SK-N-SH (cell line): Measurements from ENCODE around the gene PPP1R1C. TPM values are rescaled to one million over a fixed set of nuclear protein-coding genes. Genes with fewer than 3 reads are reported as not detected.
A peak's percentile ranks its signal among the peaks of the same experiment; 100 is the strongest.

Experiments
- CTCF ChIA-PET: fragments of 300-600, 350-600 bp; formaldehyde crosslinking; extraction: SDS; loops from one replicate; lab custom pipeline; 2021; lab: Yijun Ruan, JAX
- POLR2A ChIA-PET: fragments of 350-600 bp; sonication (Branson Sonifier 250); formaldehyde crosslinking; extraction: SDS; loops from one replicate; lab custom pipeline; 2020; ENCODE audit warnings: antibody characterized with exemption, inconsistent platforms; lab: Yijun Ruan, JAX
- DNase-seq: peaks from one replicate; pipeline ENCODE4 v3.0.0; 2012
- H2AFZ ChIP-seq: fragments of 200-600 bp; sonication (generic); 2 replicates; pipeline ENCODE4 v1.8.1; 2016; ENCODE audit warnings: antibody characterized with exemption, mild to moderate bottlenecking, low read depth
- H3F3A ChIP-seq: fragments of 200-600 bp; sonication (generic); replicated peaks from 2 replicates; pipeline ENCODE3; 2016; ENCODE audit warnings: antibody characterized with exemption, mild to moderate bottlenecking; ENCODE audit not compliant: insufficient read depth
- H3K27ac ChIP-seq, 2 experiments: fragments of 200-500 bp in 1 of 2; fragments of 200-600 bp in 1 of 2; sonication (Bioruptor generic) in 1 of 2; sonication (generic), shearing (Covaris generic) in 1 of 2; 2 replicates each; pipeline versions ENCODE4 v1.5.1 to v1.6.1; 2014 to 2016; ENCODE audit warnings: low read depth in 2 of 2, inconsistent platforms in 1 of 2, low read length in 1 of 2, mild to moderate bottlenecking in 1 of 2, mixed read lengths in 1 of 2
- H3K27me3 ChIP-seq: fragments of 200-600 bp; sonication (generic), shearing (Covaris generic); 2 replicates; pipeline ENCODE4 v1.6.1; 2016; ENCODE audit warnings: mixed run types; ENCODE audit not compliant: insufficient read depth
- H3K36me3 ChIP-seq, 2 experiments: fragments of 200-500 bp in 1 of 2; fragments of 200-600 bp in 1 of 2; sonication (Bioruptor generic) in 1 of 2; sonication (generic) in 1 of 2; replicated peaks in 1 of 2; 2 replicates each; pipeline versions ENCODE3 to v1.5.1; 2014 to 2016; ENCODE audit warnings: low read length in 1 of 2, mild to moderate bottlenecking in 1 of 2; ENCODE audit not compliant: insufficient read depth in 2 of 2, control insufficient read depth in 1 of 2
- H3K4me1 ChIP-seq, 2 experiments: fragments of 200-500 bp in 1 of 2; fragments of 200-600 bp in 1 of 2; sonication (Bioruptor generic) in 1 of 2; sonication (generic), shearing (Covaris generic) in 1 of 2; 2 replicates each; pipeline versions ENCODE4 v1.5.1 to v1.6.1; 2014 to 2016; ENCODE audit warnings: low read depth in 1 of 2, low read length in 1 of 2, mixed run types in 1 of 2; ENCODE audit not compliant: insufficient read depth in 2 of 2, control insufficient read depth in 1 of 2
- H3K4me2 ChIP-seq: fragments of 200-600 bp; sonication (generic), shearing (Covaris generic); 2 replicates; pipeline ENCODE4 v1.6.1; 2017; ENCODE audit warnings: mixed run types
- H3K4me3 ChIP-seq, 2 experiments: fragments of 200-500 bp in 1 of 2; fragments of 200-600 bp in 1 of 2; sonication (Bioruptor generic) in 1 of 2; sonication (generic), shearing (Covaris generic) in 1 of 2; 2 replicates each; pipeline versions ENCODE4 v1.5.1 to v1.8.1; 2014 to 2016; ENCODE audit warnings: low read depth in 2 of 2, inconsistent platforms in 1 of 2, low read length in 1 of 2, mild to moderate bottlenecking in 1 of 2, mixed read lengths in 1 of 2, moderate library complexity in 1 of 2
- H3K79me2 ChIP-seq: fragments of 200-600 bp; sonication (generic); 2 replicates; pipeline ENCODE4 v1.8.1; 2017; ENCODE audit warnings: mild to moderate bottlenecking; ENCODE audit not compliant: insufficient read depth
- H3K9ac ChIP-seq: fragments of 200-600 bp; sonication (generic); 2 replicates; pipeline ENCODE4 v1.6.1; 2017; ENCODE audit warnings: mixed run types
- H3K9me2 ChIP-seq: fragments of 200-600 bp; sonication (generic); 2 replicates; pipeline ENCODE4 v1.6.1; 2017; ENCODE audit warnings: mixed run types
- H3K9me3 ChIP-seq: fragments of 200-600 bp; sonication (generic); 2 replicates; pipeline ENCODE4 v1.6.1; 2017; ENCODE audit warnings: mixed run types, mild to moderate bottlenecking, moderate library complexity
- H4K20me1 ChIP-seq: fragments of 200-600 bp; sonication (generic); 2 replicates; pipeline ENCODE4 v1.6.1; 2017; ENCODE audit warnings: mild to moderate bottlenecking, mixed run types; ENCODE audit not compliant: insufficient read depth
- CHD2 ChIP-seq: fragments of 150-350 bp; IDR thresholded peaks from 2 replicates; pipeline ENCODE4 v1.6.1; 2018; ENCODE audit warnings: low read length; ENCODE audit not compliant: partially characterized antibody
- EP300 ChIP-seq, 2 experiments: IDR thresholded peaks; 2 replicates each; pipeline versions ENCODE4 v1.4.0 to v1.6.1; 2012; ENCODE audit warnings: borderline replicate concordance in 1 of 2, low read depth in 1 of 2, low read length in 1 of 2
- FOSL2 ChIP-seq: IDR thresholded peaks from 2 replicates; pipeline ENCODE4 v1.4.0; 2012; ENCODE audit warnings: low read depth, mild to moderate bottlenecking, moderate library complexity, borderline replicate concordance
- JUND ChIP-seq: IDR thresholded peaks from 2 replicates; pipeline ENCODE4 v1.4.0; 2012
- RAD21 ChIP-seq: IDR thresholded peaks from 2 replicates; pipeline ENCODE4 v1.6.1; 2012; ENCODE audit warnings: mild to moderate bottlenecking, low read length
- RXRA ChIP-seq: IDR thresholded peaks from 2 replicates; pipeline ENCODE4 v1.4.0; 2012; ENCODE audit warnings: low read depth, mild to moderate bottlenecking, borderline replicate concordance
- SMC3 ChIP-seq: IDR thresholded peaks from 2 replicates; pipeline ENCODE4 v1.6.1; 2012; ENCODE audit warnings: low read depth, low read length, improper control_type of control experiment
- TAF1 ChIP-seq: IDR thresholded peaks from 2 replicates; pipeline ENCODE4 v1.6.1; 2012; ENCODE audit warnings: low read depth, mild to moderate bottlenecking, low read length, moderate library complexity, borderline replicate concordance
- TCF12 ChIP-seq: IDR thresholded peaks from 2 replicates; pipeline ENCODE4 v1.4.0; 2012
- WGBS: methylation state at CpG from one replicate; pipeline ENCODE4 v1.1.6; 2017; ENCODE audit warnings: low lambda C conversion rate; 5-methylcytosine and 5-hydroxymethylcytosine counted together
- polyA plus RNA-seq, 3 experiments: library from polyadenylated mRNA; depleted of rRNA; stranded (reverse); fragments of >200 nt; gene quantifications; 2 replicates each; pipeline ENCODE4 v1.2.3, GENCODE V29; 2012
- TF ChIP-seq, protein P1 (sequence below): fragments of 200-600 bp; sonication (generic); IDR thresholded peaks from 2 replicates; pipeline ENCODE4 v1.6.1; 2017; ENCODE audit warnings: antibody characterized with exemption, mild to moderate bottlenecking, moderate library complexity
- TF ChIP-seq, protein P2 (sequence below): IDR thresholded peaks from 2 replicates; pipeline ENCODE4 v1.6.1; 2012; ENCODE audit warnings: mild to moderate bottlenecking, low read depth, low read length, moderate library complexity
- TF ChIP-seq, protein P3 (sequence below): fragments of 150-350 bp; IDR thresholded peaks from 2 replicates; pipeline ENCODE4 v1.6.1; 2017; ENCODE audit warnings: antibody characterized with exemption, low read length, low read depth, borderline replicate concordance
- TF ChIP-seq, protein P4 (sequence below): IDR thresholded peaks from 2 replicates; pipeline ENCODE4; 2012

Gene PPP1R1C
- polyA plus RNA-seq, 1 of the 3 experiments (the other 2 are of a cell fraction): 0.41 TPM

DNA sequence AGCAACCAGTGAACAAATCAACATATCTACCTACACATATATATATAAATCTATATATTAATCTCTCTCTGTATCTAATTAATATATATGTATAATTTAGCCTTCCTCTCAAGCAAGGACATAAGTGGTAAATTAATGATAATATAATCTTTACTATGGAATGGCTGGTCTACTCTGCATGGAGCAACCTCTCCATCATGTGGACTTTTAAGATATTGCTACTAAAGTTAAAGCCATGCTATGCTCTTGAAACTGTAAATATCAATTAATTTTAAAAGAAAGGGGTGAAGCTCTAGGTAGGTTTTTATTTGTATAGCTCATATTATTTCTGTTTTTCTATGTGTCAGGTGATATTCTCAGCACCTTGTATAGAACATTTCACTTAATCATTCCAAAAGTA lies 147.0 kb downstream of the PPP1R1C start:
- no peak for DNase-seq
- Histone ChIP-seq H3K4me1 (peaks cover 0 to 25% of the 10 kb centered on the region in 2 experiments; a peak in 3 of 4 replicates), H3K4me2 (peak overlapping the region; percentile 49; the same call in 1 of the 2 replicates), H3K36me3 (no peaks in the 10 kb centered on the region), H3K79me2 (no peaks in the 10 kb centered on the region), H3K9ac (no peak overlapping the region), H3F3A (peaks cover 15% of the 10 kb centered on the region), H3K9me3 (no peaks in the 10 kb centered on the region), H3K9me2 (no peaks in the 10 kb centered on the region), H2AFZ (no peak overlapping the region), H3K27ac (peak overlapping the region in 1 of 2 experiments; percentile 79; a peak in 2 of 4 replicates), H3K4me3 (no peak overlapping the region), H4K20me1 (no peaks in the 10 kb centered on the region), H3K27me3 (no peaks in the 10 kb centered on the region)
- ChIA-PET POLR2A (no interaction called here), CTCF (interaction anchor here (0.6 to 1.1 kb wide), 2 partner anchors 12 to 136 kb away, joined by 3 read pairs; no protein-coding TSS in a partner anchor)
- TF ChIP-seq JUND (no peak), EP300 (IDR thresholded peaks at IDR 0.05; ENCODE audit: borderline replicate concordance in 1 of 2, low read depth in 1 of 2, low read length in 1 of 2) (no peak), SMC3 (peak; percentile 36), RAD21 (peak; percentile 61)
- TF ChIP-seq, protein P1, sequence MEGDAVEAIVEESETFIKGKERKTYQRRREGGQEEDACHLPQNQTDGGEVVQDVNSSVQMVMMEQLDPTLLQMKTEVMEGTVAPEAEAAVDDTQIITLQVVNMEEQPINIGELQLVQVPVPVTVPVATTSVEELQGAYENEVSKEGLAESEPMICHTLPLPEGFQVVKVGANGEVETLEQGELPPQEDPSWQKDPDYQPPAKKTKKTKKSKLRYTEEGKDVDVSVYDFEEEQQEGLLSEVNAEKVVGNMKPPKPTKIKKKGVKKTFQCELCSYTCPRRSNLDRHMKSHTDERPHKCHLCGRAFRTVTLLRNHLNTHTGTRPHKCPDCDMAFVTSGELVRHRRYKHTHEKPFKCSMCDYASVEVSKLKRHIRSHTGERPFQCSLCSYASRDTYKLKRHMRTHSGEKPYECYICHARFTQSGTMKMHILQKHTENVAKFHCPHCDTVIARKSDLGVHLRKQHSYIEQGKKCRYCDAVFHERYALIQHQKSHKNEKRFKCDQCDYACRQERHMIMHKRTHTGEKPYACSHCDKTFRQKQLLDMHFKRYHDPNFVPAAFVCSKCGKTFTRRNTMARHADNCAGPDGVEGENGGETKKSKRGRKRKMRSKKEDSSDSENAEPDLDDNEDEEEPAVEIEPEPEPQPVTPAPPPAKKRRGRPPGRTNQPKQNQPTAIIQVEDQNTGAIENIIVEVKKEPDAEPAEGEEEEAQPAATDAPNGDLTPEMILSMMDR: peak; percentile 68

DNA sequence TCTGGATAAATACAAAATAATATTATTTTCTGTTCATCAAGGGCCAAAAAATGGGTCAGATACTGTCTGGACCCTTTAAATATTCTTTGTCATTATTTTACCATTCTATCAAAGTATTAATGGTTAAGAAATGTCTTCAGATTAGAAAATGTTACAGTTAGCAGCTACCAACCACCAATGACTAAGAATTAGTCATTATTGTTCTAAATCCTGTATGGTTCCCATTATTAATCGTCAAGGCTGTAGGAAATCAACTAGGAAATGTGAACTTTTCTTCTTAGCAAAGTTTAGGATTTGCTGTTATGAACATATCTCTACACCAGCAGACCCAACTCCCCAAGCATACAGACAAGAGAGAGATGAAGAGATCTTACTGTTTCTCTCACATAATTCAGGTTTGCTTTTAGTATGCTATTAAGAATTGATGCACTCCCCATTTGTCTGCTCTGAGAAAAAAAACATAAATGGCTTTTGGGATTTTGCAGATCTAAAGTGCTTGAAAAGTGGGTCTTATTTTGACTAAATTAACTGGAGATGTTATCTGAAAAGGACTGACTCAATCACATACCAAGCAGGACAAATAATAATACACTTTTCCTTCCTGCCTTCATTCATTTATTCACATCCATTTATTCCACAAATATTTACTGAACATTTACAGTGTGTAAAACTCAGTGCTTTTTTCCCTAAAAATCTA lies 147.7 kb downstream of the PPP1R1C start:
- Histone ChIP-seq H3K27me3 (no peaks in the 10 kb centered on the region), H3K9me2 (no peaks in the 10 kb centered on the region), H3F3A (peaks cover 15% of the 10 kb centered on the region)
- DNase-seq: no peak
- TF ChIP-seq, protein P2, sequence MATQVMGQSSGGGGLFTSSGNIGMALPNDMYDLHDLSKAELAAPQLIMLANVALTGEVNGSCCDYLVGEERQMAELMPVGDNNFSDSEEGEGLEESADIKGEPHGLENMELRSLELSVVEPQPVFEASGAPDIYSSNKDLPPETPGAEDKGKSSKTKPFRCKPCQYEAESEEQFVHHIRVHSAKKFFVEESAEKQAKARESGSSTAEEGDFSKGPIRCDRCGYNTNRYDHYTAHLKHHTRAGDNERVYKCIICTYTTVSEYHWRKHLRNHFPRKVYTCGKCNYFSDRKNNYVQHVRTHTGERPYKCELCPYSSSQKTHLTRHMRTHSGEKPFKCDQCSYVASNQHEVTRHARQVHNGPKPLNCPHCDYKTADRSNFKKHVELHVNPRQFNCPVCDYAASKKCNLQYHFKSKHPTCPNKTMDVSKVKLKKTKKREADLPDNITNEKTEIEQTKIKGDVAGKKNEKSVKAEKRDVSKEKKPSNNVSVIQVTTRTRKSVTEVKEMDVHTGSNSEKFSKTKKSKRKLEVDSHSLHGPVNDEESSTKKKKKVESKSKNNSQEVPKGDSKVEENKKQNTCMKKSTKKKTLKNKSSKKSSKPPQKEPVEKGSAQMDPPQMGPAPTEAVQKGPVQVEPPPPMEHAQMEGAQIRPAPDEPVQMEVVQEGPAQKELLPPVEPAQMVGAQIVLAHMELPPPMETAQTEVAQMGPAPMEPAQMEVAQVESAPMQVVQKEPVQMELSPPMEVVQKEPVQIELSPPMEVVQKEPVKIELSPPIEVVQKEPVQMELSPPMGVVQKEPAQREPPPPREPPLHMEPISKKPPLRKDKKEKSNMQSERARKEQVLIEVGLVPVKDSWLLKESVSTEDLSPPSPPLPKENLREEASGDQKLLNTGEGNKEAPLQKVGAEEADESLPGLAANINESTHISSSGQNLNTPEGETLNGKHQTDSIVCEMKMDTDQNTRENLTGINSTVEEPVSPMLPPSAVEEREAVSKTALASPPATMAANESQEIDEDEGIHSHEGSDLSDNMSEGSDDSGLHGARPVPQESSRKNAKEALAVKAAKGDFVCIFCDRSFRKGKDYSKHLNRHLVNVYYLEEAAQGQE: no peak
- TF ChIP-seq EP300 (IDR thresholded peaks at IDR 0.05; ENCODE audit: borderline replicate concordance in 1 of 2, low read depth in 1 of 2, low read length in 1 of 2) (peak in 1 of 2 experiments; percentile 50; a peak in 1 of 4 replicates), CHD2 (no peak), JUND (peak; percentile 68), SMC3 (no peak), RXRA (peak; percentile 35; the same call in 1 of the 2 replicates), TAF1 (no peak), FOSL2 (peak; percentile 85), TCF12 (peak; percentile 69)
- TF ChIP-seq, protein P3, sequence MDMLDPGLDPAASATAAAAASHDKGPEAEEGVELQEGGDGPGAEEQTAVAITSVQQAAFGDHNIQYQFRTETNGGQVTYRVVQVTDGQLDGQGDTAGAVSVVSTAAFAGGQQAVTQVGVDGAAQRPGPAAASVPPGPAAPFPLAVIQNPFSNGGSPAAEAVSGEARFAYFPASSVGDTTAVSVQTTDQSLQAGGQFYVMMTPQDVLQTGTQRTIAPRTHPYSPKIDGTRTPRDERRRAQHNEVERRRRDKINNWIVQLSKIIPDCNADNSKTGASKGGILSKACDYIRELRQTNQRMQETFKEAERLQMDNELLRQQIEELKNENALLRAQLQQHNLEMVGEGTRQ: no peak
- TF ChIP-seq, protein P4, sequence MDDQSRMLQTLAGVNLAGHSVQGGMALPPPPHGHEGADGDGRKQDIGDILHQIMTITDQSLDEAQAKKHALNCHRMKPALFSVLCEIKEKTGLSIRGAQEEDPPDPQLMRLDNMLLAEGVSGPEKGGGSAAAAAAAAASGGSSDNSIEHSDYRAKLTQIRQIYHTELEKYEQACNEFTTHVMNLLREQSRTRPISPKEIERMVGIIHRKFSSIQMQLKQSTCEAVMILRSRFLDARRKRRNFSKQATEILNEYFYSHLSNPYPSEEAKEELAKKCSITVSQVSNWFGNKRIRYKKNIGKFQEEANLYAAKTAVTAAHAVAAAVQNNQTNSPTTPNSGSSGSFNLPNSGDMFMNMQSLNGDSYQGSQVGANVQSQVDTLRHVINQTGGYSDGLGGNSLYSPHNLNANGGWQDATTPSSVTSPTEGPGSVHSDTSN: peak; percentile 61
- TF ChIP-seq, all 33 proteins: peak for 6
- Histone ChIP-seq H4K20me1 (no peaks in the 10 kb centered on the region), H3K9ac (no peak overlapping the region), H2AFZ (peak overlapping the region; percentile 58; the same call in 1 of the 2 replicates), H3K4me3 (no peak overlapping the region), H3K27ac (peak overlapping the region in 1 of 2 experiments; percentile 79; a peak in 2 of 4 replicates), H3K4me2 (peak overlapping the region; percentile 49), H3K9me3 (no peaks in the 10 kb centered on the region), H3K36me3 (no peaks in the 10 kb centered on the region), H3K79me2 (no peaks in the 10 kb centered on the region), H3K4me1 (peaks cover 0 to 25% of the 10 kb centered on the region in 2 experiments; a peak in 3 of 4 replicates)
- ChIA-PET POLR2A (no interaction called here), CTCF (no interaction called here)
- WGBS: 9% methylated on average over 1 of the region's 1 CpG
